HL-60 (cell line): ENCODE measurements around the gene TTC9.

Source experiments
- CTCF ChIP-seq: IDR thresholded peaks from one replicate; pipeline ENCODE4 v1.5.1; 2011; ENCODE audit warnings: low read length, control low read depth, inconsistent platforms; ENCODE audit not compliant: insufficient read depth
- POLR2AphosphoS5 ChIP-seq: IDR thresholded peaks from 2 replicates; pipeline ENCODE4 v1.6.1; 2012; ENCODE audit warnings: low read depth
- REST ChIP-seq: IDR thresholded peaks from 2 replicates; pipeline ENCODE4 v1.6.1; 2012; ENCODE audit warnings: low read depth; ENCODE audit not compliant: insufficient replicate concordance
- SPI1 ChIP-seq: IDR thresholded peaks from 2 replicates; pipeline ENCODE4 v1.6.1; 2012; ENCODE audit warnings: low read depth, mild to moderate bottlenecking, borderline replicate concordance

GRCh38 chr14:70701610-70702009 is 59.9 kb downstream of the TTC9 start:
- TF ChIP-seq CTCF = no peak
- no peak for TF ChIP-seq POLR2AphosphoS5
- TF ChIP-seq SPI1 = peak; percentile 4; the same call in 1 of the 2 replicates
- no peak for TF ChIP-seq REST
